HG03457 (cell line): ENCODE data around the gene CRY2.

ENCODE experiments used
- ATAC-seq: cut with Tn5 transposase; IDR thresholded peaks from one replicate; pipeline ENCODE4 v1.9.1; 2021; ENCODE audit warnings: moderate number of reproducible peaks; ENCODE audit not compliant: unreplicated experiment

The CRY2 gene

GRCh38 chr11:45877221-45877620 lies 29.9 kb downstream of the CRY2 start:
- ATAC-seq, result no peak

GRCh38 chr11:45877845-45878244 lies 30.6 kb downstream of the CRY2 start:
- no peak for ATAC-seq

DNA sequence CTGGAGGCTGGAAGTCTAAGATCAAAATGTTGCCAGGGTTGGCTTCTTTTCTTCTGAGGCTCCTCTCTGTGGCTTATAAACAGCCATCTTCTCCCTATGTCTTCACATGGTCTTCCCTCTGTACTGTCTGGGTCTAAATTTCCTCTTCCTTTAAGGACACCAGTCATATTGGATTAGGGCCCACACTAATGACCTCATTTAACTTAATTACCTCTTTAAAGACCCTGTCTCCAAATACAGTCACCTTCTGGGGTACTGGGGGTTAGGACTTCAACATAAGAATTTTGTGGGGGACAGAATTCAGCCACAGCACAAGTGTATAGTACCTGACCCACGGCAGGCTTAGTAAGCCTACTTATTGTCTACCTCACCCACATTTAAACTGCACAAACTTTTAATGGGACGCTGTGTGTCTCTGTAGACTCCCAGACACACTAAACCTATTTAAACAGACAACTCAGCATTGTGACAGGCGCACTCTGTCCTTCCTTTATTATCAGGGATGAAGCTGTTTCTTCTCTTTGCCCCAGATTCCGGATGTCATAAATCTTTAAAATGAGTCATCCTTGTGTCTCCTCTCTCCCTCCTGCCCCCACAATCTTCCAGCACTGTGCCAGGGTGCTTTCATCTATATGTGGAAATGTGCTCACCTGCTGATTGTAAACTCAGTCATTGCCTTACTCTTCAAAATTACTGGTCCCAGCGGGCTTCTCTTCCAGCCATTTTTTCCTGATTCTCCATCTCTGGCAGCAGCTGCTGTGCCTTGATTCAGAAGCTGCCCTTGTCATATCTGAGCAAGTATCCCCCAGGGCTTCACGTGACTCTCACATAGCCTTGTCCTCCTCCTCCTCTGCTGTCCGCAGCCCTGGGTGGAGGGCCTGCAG lies 32.8 kb downstream of the CRY2 start:
- no peak for ATAC-seq

DNA sequence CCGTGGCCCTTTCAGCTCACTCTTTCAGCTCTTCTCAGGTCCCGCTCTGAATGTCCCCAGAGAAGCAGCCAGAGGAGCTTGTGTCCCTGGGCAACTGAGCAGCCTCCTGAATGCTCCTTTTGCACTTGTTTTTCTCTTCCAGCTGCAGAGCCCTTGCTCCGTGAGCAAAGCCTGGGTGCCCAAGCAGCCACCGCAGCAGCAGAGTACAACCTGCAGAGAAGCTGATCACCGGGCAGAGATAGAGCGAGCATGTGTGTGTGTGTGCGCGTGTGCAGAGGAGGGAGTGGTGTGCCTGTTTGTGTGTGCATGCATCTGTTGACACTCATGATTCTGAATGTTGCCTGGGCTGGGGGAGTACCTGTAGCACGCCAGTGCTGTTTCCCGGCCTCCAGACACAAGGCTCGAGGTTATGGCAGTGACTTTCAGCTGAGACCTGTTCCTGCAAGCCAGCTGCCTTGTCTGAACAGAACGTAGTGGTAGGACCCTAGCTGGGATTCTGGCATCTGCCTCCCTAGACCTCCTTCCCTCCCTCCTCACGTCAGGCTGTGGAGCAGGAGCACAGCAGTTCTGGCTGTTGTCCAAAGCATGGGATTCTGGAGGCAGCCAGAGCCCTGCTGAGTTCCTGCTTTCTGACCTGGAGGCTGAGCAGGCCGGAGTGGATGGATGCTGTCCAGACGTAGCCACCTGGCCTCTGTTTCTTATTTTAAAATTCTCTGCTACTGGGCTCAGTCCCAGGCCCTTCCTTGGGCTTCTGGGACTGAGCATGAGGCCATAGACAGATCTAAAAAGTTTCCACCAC lies 33.7 kb downstream of the CRY2 start:
- ATAC-seq, result no peak

DNA sequence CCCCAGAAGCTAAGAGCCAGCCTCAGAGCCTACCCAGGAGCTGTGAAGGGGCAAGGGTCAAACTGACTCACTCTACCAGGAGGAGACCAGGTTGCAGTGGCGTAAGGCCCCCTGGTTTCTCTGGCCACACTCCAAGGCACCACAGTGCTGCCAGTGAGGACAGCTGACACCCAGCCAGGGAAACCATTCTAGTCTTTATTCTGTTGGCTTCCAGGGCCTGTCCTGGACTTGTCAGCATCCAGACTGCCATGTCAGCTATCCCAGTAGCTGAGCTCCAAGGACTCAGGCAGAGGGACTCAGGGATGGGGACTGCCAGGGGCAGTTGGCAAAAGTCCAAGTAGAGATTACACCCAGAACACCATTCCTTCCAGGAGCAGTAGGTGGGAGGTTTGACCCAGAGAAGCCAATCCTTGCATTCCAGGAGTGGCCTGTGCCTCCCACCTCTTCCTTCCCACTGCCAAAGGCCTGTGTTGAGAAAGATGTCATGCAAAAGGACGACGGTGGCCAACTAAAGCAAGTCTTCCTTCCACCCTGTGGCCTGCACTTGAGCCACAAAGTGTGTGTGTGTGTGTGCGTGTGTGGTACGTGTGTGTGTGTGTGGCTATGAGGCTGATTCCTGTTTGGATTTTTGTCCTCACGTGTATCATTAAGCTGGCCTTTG lies 34.6 kb downstream of the CRY2 start:
- no peak for ATAC-seq

- ATAC-seq, result no peak
Measured at GRCh38 chr11:45884596-45885185, 37.4 kb downstream of the CRY2 start.

DNA sequence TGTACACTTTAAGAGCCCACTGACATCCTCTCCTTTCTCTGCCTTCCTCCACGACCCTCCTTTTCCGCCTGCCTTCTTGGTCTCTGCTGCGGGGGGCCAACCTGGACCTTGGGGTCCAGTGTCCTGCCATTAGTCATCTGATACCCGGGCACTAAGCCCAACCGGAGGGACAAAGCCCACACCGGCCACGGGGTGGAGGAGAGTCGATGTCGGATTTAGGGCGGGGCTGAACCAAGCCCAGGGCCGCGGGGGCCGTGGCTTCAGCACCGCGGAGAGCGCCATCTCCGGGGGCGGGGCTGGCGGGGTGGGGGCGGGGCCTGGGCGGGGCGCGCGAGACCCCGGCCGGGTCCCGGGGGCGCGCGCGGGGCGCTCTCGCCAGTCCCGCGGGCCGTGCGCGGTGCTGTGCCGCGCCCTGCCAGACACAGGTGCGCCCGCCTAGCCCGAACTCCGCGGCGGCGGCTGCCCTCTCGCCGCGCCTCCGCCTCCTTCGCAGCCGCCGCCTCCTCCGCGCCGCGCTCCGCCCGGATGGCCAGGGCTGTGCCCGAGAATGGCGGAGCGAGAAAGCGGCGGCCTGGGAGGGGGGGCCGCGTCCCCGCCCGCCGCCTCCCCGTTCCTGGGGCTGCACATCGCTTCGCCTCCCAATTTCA lies 38.1 kb downstream of the CRY2 start, which contains the start of gene MAPK8IP1:
Gene MAPK8IP1 (plus strand): TSS at position 378 of the 647 bp plus-strand sequence. CDS start 170 bp downstream, at position 548.
- ATAC-seq, result no peak

DNA sequence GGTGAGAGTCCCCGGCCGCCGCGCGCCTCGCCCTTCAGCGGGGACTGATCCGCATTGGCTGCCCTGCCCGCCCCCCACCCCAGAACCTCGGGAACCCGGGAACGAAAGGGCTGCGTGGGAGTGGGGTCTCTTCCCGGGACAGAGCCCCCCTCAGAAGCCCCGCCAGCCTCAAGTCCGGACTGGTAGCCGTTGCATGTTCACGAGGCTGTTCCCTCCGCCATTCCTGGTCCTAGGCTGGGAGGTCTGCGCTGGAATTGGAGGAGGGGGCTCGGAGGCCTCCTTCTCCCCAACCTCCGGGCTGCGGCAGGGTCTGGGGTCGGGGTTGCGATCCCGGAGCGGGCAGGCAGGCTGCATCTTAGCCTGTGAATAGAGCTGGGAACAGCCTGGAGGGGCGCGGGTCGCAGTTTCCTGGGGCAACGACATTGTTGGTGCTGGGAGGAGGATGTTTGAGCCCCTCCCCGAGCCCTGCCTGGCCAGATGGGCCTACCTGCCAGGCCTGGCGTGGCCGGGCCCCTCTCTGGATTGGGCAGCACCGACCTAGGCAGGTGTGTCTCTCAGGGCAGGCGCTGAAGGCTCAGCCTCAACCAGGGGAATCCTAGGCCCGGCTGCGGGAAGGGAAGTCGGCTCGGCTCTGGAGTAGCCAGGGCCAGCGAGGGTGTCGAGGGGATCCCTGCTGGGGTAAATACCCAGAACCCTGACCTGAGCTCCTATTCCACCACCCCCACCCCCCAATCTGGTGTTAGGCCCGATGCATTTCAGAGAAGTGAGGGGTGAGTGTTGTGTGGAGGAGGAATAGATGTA lies 38.8 kb downstream of the CRY2 start:
- ATAC-seq, result no peak

GRCh38 chr11:45886816-45887520 lies 39.7 kb downstream of the CRY2 start:
- no peak for ATAC-seq

DNA sequence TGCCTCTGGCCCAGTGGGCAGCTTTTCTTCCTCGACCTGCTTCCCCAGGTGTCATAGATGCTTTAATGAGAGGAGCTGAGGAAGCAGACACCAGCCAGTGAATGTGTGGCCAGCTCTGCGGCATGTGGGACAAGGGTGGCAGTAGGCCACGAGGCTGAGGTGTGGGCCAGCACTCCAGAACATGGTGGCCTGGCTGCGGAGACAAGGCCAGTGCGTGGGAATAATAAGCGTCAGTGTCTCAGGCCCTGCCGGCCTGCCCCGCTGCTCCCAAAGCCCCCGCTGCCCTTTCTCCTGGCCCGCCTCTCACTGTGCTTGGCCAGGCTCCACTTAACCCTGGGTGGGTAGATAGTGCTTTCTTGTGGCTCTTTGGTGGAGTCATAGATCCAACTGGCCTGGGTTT lies 40.3 kb downstream of the CRY2 start:
- ATAC-seq, result no peak

- no peak for ATAC-seq
Measured at GRCh38 chr11:45889555-45889954, 42.3 kb downstream of the CRY2 start.

- ATAC-seq, result no peak
Measured at GRCh38 chr11:45889966-45890365, 42.7 kb downstream of the CRY2 start.

GRCh38 chr11:45890886-45891550 lies 43.7 kb downstream of the CRY2 start:
- no peak for ATAC-seq

DNA sequence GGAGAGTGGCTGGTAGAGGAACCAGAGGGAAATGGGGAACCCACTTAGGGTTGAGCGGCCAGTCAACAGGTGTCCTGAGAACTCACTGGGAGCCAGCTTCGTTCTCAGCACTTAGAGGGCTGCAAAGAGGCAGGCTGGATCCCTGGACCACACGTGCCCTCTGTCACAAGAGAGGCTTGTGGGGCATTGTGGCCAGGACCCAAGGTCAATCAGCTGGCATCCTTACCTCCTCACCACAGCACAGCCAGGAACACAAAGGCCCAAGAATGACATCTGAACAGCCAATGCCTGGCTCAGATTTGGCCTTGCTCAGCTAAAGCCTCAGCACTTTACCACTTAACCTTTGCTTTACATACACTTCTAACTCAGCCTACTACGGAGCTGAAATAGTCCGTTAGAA lies 45.6 kb downstream of the CRY2 start:
- ATAC-seq, result no peak

- ATAC-seq, result no peak
Measured at GRCh38 chr11:45894555-45895247, 47.4 kb downstream of the CRY2 start.

DNA sequence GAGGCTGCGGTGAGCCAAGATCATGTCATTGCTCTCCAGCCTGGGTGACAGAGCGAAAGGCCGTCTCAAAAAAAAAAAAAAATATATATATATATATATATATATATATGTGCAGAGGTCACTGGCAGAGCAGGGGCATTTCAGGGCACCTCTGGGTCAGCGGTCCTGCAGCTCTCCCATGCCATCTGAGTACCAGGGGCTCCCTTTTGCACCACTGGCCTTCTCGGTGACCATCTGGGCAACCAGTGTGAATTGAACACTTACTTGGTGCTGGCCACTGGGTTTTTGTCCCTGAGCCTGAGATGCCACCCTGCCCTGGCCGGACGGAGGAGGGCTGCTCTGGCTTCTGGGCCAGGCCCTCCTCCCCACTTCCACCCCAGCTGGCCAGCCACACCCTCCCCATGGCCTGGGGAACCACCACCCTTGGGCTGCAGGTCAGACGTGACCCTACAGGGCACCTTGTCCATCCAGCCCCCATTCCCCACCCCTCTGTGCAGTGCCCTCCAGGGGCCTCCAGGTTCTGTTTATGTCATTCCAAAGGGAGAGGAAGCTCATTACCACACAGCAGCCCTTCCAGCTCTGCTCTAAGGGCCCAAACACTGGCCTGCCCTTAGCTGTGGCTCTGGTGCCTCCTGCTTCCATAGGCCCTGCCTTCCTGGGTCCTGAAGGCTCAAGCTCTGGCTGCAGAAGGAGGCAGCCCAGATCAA lies 48.4 kb downstream of the CRY2 start:
- ATAC-seq, result no peak

- no peak for ATAC-seq
Measured at GRCh38 chr11:45896422-45896984, 49.2 kb downstream of the CRY2 start.
